WTC11 (cell line): ENCODE data around the gene MAP4K1. TPM values are rescaled to one million over a fixed set of nuclear protein-coding genes. Genes with fewer than 3 reads are reported as not detected.

Source experiments
- ATAC-seq: fragments of 200-7000 bp; cut with Tn5 transposase; 2 replicates; pipeline ENCODE4 v1.10.0; 2021; ENCODE audit warnings: mild to moderate bottlenecking, moderate library complexity
- CTCF ChIA-PET: fragments of 300-600 bp; sonication (Branson Sonifier 250); formaldehyde crosslinking; loops from one replicate; lab custom pipeline; 2021; ENCODE audit warnings: antibody characterized with exemption; lab: Charles Lee
- POLR2A ChIA-PET: fragments of 350-600 bp; sonication (Branson Sonifier 250); formaldehyde crosslinking; loops from one replicate; lab custom pipeline; 2021; ENCODE audit warnings: antibody characterized with exemption; lab: Charles Lee
- DNase-seq: peaks from one replicate; pipeline ENCODE4 v3.0.0; 2021; ENCODE audit warnings: low spot score
- H3K27ac Mint-ChIP-seq: 2 replicates; pipeline ENCODE4 v1.8.0; 2021; ENCODE audit warnings: mixed read lengths
- H3K27me3 Mint-ChIP-seq: 2 replicates; pipeline ENCODE4 v1.8.0; 2021; ENCODE audit warnings: low read depth, mild to moderate bottlenecking, moderate library complexity, mixed read lengths
- H3K36me3 Mint-ChIP-seq: 2 replicates; pipeline ENCODE4 v1.8.0; 2021; ENCODE audit warnings: mixed read lengths
- H3K4me1 Mint-ChIP-seq: 2 replicates; pipeline ENCODE4 v1.8.0; 2022; ENCODE audit warnings: mixed read lengths
- H3K4me3 Mint-ChIP-seq: 2 replicates; pipeline ENCODE4 v1.8.0; 2021; ENCODE audit warnings: mild to moderate bottlenecking, moderate library complexity, mixed read lengths
- H3K9me3 Mint-ChIP-seq: 2 replicates; pipeline ENCODE4 v1.8.0; 2021; ENCODE audit warnings: mixed read lengths
- FOXJ3 ChIP-seq: sonication (generic); formaldehyde crosslinking; IDR thresholded peaks from 2 replicates; pipeline ENCODE4 v1.9.0; 2021; ENCODE audit warnings: missing genetic modification reagents, mild to moderate bottlenecking, borderline replicate concordance
- JUN ChIP-seq: sonication (generic); formaldehyde crosslinking; IDR thresholded peaks from 2 replicates; pipeline ENCODE4 v1.8.0; 2023; ENCODE audit warnings: mild to moderate bottlenecking, missing genetic modification reagents
- KAT7 ChIP-seq: sonication (generic); formaldehyde crosslinking; IDR thresholded peaks from 2 replicates; pipeline ENCODE4 v1.8.1; 2023; ENCODE audit warnings: missing genetic modification reagents, mild to moderate bottlenecking, borderline replicate concordance
- NFATC4 ChIP-seq: fragments of 250-450 bp; sonication (Bioruptor Pico); IDR thresholded peaks from 2 replicates; pipeline ENCODE4 v1.9.0; 2021; ENCODE audit warnings: mild to moderate bottlenecking
- NFYB ChIP-seq: sonication (generic); formaldehyde crosslinking; conservative IDR thresholded peaks from 2 replicates; pipeline ENCODE4 v1.8.0; 2022; ENCODE audit warnings: low read depth, missing genetic modification reagents
- NR1H2 ChIP-seq: sonication (generic); formaldehyde crosslinking; IDR thresholded peaks from 2 replicates; pipeline ENCODE4 v1.9.0; 2021; ENCODE audit warnings: mild to moderate bottlenecking, moderate library complexity, missing genetic modification reagents
- RELA ChIP-seq: sonication (generic); formaldehyde crosslinking; IDR thresholded peaks from 2 replicates; pipeline ENCODE4 v1.8.1; 2022; ENCODE audit warnings: missing genetic modification reagents, mild to moderate bottlenecking, borderline replicate concordance
- SP1 ChIP-seq: sonication (generic); formaldehyde crosslinking; conservative IDR thresholded peaks from 2 replicates; pipeline ENCODE4 v1.8.1; 2022; ENCODE audit warnings: missing genetic modification reagents
- TEAD1 ChIP-seq: sonication (generic); formaldehyde crosslinking; IDR thresholded peaks from 2 replicates; pipeline ENCODE4 v1.8.0; 2022; ENCODE audit warnings: mild to moderate bottlenecking, missing genetic modification reagents
- TEAD4 ChIP-seq: sonication (generic); formaldehyde crosslinking; IDR thresholded peaks from 2 replicates; pipeline ENCODE4 v1.8.0; 2022; ENCODE audit warnings: mild to moderate bottlenecking, missing genetic modification reagents
- ZNF138 ChIP-seq: sonication (generic); formaldehyde crosslinking; conservative IDR thresholded peaks from 2 replicates; pipeline ENCODE4 v1.8.1; 2022; ENCODE audit warnings: mild to moderate bottlenecking, moderate library complexity, missing genetic modification reagents
- total RNA-seq: library from RNA; stranded (reverse); gene quantifications from 3 replicates; pipeline ENCODE4 v1.2.3, GENCODE V29; 2021
- TF ChIP-seq, protein P1 (sequence below): sonication (generic); formaldehyde crosslinking; IDR thresholded peaks from 2 replicates; pipeline ENCODE4 v1.8.1; 2023; ENCODE audit warnings: mild to moderate bottlenecking, missing genetic modification reagents, moderate library complexity
- TF ChIP-seq, protein P2 (sequence below): fragments of 250-450 bp; sonication (Bioruptor Pico); IDR thresholded peaks from 2 replicates; pipeline ENCODE4 v1.8.0; 2021; ENCODE audit warnings: mild to moderate bottlenecking
- TF ChIP-seq, protein P3 (sequence below): sonication (generic); formaldehyde crosslinking; IDR thresholded peaks from 2 replicates; pipeline ENCODE4 v1.8.1; 2023; ENCODE audit warnings: mild to moderate bottlenecking, missing genetic modification reagents
- TF ChIP-seq, protein P4 (sequence below): sonication (generic); formaldehyde crosslinking; IDR thresholded peaks from 2 replicates; pipeline ENCODE4 v1.8.1; 2022; ENCODE audit warnings: missing genetic modification reagents, borderline replicate concordance
- TF ChIP-seq, protein P5 (sequence below): sonication (generic); formaldehyde crosslinking; IDR thresholded peaks from 2 replicates; pipeline ENCODE4 v1.8.0; 2022; ENCODE audit warnings: mild to moderate bottlenecking, missing genetic modification reagents
- TF ChIP-seq, protein P6 (sequence below): sonication (generic); formaldehyde crosslinking; IDR thresholded peaks from 2 replicates; pipeline ENCODE4 v1.8.1; 2022; ENCODE audit warnings: low read depth, missing genetic modification reagents, borderline replicate concordance
- TF ChIP-seq, protein P7 (sequence below): sonication (generic); formaldehyde crosslinking; IDR thresholded peaks from 2 replicates; pipeline ENCODE4 v1.8.0; 2022; ENCODE audit warnings: missing genetic modification reagents

MAP4K1 gene
- total RNA-seq, 1 experiment from 2014 or later = 14.0 TPM

DNA sequence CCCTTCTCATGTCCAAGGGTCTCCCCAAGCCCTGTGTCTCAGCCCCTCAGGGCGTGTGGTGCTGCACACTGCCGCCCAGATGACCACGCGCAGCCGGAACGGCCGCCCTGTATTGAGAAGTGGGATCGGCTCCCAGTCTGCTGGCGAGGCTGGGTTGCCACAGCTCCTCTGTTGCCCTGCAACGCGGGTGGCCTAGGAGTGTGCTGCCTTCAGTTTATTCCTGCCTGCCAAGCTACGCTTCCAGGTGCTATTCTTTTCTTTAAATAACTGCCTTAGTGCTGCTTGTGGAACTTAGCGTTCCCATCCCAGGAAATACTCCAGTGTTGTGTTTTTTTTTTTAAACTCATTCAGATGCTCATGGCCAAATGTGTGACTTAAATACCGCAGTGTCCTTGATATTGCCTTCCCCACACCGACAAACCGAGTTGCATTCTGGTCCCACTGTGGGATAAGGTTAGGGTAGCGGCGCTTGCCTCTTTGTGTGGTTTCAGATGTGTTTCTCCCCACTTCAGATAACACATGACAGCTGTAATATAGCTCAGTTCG lies 46.3 kb upstream of the MAP4K1 start:
- ATAC-seq (no peak), DNase-seq (no peak)
- ChIA-PET POLR2A (interaction anchor here (0.7 to 3.3 kb wide), 3 partner anchors 10 to 29 kb away, joined by 3 to 41 read pairs (median 3); partner anchors contain the start of gene ACTN4), CTCF (interaction anchor here (0.9 to 4.7 kb wide), 10 partner anchors 11 to 267 kb away, joined by 3 to 21 read pairs (median 8); partner anchors contain the start of genes FAM98C, MRPS12 and SARS2)
- peaks cover 7% of the 10 kb centered on the region; the same call in 1 of the 2 replicates for H3K36me3 Mint-ChIP-seq
- TF ChIP-seq NR1H2 (CRISPR knock-in tag) = no peak
- TF ChIP-seq JUN = no peak
- TF ChIP-seq ZNF138 = no peak
- TF ChIP-seq SP1 = no peak
- TF ChIP-seq FOXJ3 (CRISPR knock-in tag) = no peak
- TF ChIP-seq, protein P1, sequence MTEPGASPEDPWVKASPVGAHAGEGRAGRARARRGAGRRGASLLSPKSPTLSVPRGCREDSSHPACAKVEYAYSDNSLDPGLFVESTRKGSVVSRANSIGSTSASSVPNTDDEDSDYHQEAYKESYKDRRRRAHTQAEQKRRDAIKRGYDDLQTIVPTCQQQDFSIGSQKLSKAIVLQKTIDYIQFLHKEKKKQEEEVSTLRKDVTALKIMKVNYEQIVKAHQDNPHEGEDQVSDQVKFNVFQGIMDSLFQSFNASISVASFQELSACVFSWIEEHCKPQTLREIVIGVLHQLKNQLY (CRISPR knock-in tag) = no peak
- no peak for TF ChIP-seq TEAD1
- TF ChIP-seq, protein P2, sequence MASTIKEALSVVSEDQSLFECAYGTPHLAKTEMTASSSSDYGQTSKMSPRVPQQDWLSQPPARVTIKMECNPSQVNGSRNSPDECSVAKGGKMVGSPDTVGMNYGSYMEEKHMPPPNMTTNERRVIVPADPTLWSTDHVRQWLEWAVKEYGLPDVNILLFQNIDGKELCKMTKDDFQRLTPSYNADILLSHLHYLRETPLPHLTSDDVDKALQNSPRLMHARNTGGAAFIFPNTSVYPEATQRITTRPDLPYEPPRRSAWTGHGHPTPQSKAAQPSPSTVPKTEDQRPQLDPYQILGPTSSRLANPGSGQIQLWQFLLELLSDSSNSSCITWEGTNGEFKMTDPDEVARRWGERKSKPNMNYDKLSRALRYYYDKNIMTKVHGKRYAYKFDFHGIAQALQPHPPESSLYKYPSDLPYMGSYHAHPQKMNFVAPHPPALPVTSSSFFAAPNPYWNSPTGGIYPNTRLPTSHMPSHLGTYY (CRISPR knock-in tag) = no peak
- TF ChIP-seq, protein P3, sequence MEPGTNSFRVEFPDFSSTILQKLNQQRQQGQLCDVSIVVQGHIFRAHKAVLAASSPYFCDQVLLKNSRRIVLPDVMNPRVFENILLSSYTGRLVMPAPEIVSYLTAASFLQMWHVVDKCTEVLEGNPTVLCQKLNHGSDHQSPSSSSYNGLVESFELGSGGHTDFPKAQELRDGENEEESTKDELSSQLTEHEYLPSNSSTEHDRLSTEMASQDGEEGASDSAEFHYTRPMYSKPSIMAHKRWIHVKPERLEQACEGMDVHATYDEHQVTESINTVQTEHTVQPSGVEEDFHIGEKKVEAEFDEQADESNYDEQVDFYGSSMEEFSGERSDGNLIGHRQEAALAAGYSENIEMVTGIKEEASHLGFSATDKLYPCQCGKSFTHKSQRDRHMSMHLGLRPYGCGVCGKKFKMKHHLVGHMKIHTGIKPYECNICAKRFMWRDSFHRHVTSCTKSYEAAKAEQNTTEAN (CRISPR knock-in tag) = no peak
- TF ChIP-seq NFYB (CRISPR knock-in tag) = no peak
- TF ChIP-seq, protein P4, sequence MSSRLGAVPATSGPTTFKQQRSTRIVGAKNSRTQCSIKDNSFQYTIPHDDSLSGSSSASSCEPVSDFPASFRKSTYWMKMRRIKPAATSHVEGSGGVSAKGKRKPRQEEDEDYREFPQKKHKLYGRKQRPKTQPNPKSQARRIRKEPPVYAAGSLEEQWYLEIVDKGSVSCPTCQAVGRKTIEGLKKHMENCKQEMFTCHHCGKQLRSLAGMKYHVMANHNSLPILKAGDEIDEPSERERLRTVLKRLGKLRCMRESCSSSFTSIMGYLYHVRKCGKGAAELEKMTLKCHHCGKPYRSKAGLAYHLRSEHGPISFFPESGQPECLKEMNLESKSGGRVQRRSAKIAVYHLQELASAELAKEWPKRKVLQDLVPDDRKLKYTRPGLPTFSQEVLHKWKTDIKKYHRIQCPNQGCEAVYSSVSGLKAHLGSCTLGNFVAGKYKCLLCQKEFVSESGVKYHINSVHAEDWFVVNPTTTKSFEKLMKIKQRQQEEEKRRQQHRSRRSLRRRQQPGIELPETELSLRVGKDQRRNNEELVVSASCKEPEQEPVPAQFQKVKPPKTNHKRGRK (CRISPR knock-in tag) = no peak
- no peak for TF ChIP-seq TEAD4
- TF ChIP-seq, protein P5, sequence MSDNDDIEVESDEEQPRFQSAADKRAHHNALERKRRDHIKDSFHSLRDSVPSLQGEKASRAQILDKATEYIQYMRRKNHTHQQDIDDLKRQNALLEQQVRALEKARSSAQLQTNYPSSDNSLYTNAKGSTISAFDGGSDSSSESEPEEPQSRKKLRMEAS (CRISPR knock-in tag) = no peak
- TF ChIP-seq RELA (CRISPR knock-in tag) = no peak
- TF ChIP-seq, protein P6, sequence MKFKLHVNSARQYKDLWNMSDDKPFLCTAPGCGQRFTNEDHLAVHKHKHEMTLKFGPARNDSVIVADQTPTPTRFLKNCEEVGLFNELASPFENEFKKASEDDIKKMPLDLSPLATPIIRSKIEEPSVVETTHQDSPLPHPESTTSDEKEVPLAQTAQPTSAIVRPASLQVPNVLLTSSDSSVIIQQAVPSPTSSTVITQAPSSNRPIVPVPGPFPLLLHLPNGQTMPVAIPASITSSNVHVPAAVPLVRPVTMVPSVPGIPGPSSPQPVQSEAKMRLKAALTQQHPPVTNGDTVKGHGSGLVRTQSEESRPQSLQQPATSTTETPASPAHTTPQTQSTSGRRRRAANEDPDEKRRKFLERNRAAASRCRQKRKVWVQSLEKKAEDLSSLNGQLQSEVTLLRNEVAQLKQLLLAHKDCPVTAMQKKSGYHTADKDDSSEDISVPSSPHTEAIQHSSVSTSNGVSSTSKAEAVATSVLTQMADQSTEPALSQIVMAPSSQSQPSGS = no peak
- TF ChIP-seq KAT7 = no peak
- no peak for TF ChIP-seq NFATC4 (CRISPR knock-in tag)
- H3K27ac Mint-ChIP-seq = peak overlapping the region; percentile 98
- H3K27me3 Mint-ChIP-seq = no peaks in the 10 kb centered on the region
- H3K9me3 Mint-ChIP-seq = no peaks in the 10 kb centered on the region
- H3K4me3 Mint-ChIP-seq = peak overlapping the region; percentile 28; the same call in 1 of the 2 replicates
- H3K4me1 Mint-ChIP-seq = peaks cover 98% of the 10 kb centered on the region

DNA sequence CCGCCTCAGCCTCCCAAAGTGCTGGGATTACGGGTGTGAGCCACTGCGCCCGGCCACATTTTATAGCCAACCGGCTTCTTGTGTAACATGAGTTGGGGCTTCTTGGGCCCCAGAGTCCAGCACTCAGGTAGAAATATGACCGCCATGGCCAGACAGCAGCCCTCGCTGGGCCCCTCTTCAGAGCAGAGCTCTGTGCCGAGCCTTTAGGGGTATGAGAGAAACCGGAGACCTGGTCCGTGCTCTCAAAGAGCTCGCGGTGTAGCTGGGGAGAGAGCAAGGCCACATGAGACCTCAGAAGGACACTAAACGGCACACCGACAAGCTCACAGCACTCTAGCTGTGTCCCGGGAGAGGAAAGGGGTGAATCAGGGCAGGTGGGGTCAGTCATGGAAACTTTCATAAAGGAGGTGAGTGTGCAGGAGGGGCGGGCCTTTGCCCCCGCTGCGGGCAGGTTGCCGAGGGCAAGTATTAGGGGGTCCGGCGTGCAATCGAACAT lies 45.5 kb upstream of the MAP4K1 start:
- peaks cover 98% of the 10 kb centered on the region for H3K4me1 Mint-ChIP-seq
- no peak overlapping the region for H3K4me3 Mint-ChIP-seq
- H3K27me3 Mint-ChIP-seq = no peaks in the 10 kb centered on the region
- no peak for DNase-seq
- TF ChIP-seq, protein P7, sequence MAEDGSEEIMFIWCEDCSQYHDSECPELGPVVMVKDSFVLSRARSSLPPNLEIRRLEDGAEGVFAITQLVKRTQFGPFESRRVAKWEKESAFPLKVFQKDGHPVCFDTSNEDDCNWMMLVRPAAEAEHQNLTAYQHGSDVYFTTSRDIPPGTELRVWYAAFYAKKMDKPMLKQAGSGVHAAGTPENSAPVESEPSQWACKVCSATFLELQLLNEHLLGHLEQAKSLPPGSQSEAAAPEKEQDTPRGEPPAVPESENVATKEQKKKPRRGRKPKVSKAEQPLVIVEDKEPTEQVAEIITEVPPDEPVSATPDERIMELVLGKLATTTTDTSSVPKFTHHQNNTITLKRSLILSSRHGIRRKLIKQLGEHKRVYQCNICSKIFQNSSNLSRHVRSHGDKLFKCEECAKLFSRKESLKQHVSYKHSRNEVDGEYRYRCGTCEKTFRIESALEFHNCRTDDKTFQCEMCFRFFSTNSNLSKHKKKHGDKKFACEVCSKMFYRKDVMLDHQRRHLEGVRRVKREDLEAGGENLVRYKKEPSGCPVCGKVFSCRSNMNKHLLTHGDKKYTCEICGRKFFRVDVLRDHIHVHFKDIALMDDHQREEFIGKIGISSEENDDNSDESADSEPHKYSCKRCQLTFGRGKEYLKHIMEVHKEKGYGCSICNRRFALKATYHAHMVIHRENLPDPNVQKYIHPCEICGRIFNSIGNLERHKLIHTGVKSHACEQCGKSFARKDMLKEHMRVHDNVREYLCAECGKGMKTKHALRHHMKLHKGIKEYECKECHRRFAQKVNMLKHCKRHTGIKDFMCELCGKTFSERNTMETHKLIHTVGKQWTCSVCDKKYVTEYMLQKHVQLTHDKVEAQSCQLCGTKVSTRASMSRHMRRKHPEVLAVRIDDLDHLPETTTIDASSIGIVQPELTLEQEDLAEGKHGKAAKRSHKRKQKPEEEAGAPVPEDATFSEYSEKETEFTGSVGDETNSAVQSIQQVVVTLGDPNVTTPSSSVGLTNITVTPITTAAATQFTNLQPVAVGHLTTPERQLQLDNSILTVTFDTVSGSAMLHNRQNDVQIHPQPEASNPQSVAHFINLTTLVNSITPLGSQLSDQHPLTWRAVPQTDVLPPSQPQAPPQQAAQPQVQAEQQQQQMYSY = peak; percentile 32; the same call in 1 of the 2 replicates
- TF ChIP-seq, protein P5 (CRISPR knock-in tag) = no peak
- TF ChIP-seq, all 79 proteins: peak for 1
- Mint-ChIP-seq H3K36me3 (0 out of 2 replicates have a peak, but pooled peaks cover 7% of the 10 kb centered on the region), H3K27ac (peak overlapping the region; percentile 98), H3K9me3 (no peaks in the 10 kb centered on the region)
- CTCF ChIA-PET = interaction anchor here (0.7 to 4.7 kb wide), 13 partner anchors 12 to 268 kb away, joined by 3 to 21 read pairs (median 4); partner anchors contain the start of genes ACTN4, FAM98C, MRPS12 and SARS2
- POLR2A ChIA-PET = interaction anchor here (1.0 to 3.3 kb wide), 3 partner anchors 9 to 15 kb away, joined by 3 to 41 read pairs (median 5); partner anchors contain the start of gene ACTN4
- ATAC-seq = no peak
